Right atrium auricular region (tissue), 2 donors: ENCODE measurements around the gene SPAM1. TPM values are rescaled to one million over a fixed set of nuclear protein-coding genes. Genes with fewer than 3 reads are reported as not detected.
A peak's percentile ranks its signal among the peaks of the same experiment; 100 is the strongest.

Experiments
- DNase-seq: peaks from one replicate; pipeline ENCODE4 v3.0.0-alpha.2; 2019; ENCODE audit warnings: low spot score
- H3K27ac ChIP-seq, 2 donors: fragments of 200-600 bp; sonication (generic); 1 replicate in 1 of 2; 2 replicates in 1 of 2; pipeline ENCODE4 v1.5.1; 2016 to 2019
- H3K27me3 ChIP-seq, 2 donors: fragments of 200-600 bp; sonication (generic); one replicate each; pipeline versions ENCODE4 v1.5.1 to v1.6.0; 2017 to 2019
- H3K36me3 ChIP-seq: fragments of 200-600 bp; sonication (generic); one replicate; pipeline ENCODE4 v1.5.1; 2016
- H3K4me1 ChIP-seq, 2 donors: fragments of 200-600 bp; sonication (generic); one replicate each; pipeline versions ENCODE4 v1.5.1 to v1.6.0; 2017 to 2019
- H3K4me3 ChIP-seq, 2 donors: fragments of 200-600 bp; sonication (generic); 1 replicate in 1 of 2; 2 replicates in 1 of 2; pipeline ENCODE4 v1.5.1; 2017 to 2019; ENCODE audit warnings: mild to moderate bottlenecking in 1 of 2, moderate library complexity in 1 of 2
- H3K9me3 ChIP-seq, 2 donors: fragments of 200-600 bp; sonication (generic); one replicate each; pipeline ENCODE4 v1.5.1; 2019
- CTCF ChIP-seq, 2 donors: fragments of 200-600 bp; sonication (generic); IDR thresholded peaks; one replicate each; pipeline ENCODE4 v1.5.1; 2019; ENCODE audit warnings: antibody characterized with exemption in 2 of 2
- total RNA-seq, 2 donors: library from RNA; depleted of rRNA; stranded (reverse); fragments of >200 nt; gene quantifications; one replicate each; pipeline ENCODE4 v1.1.0, GENCODE V29; 2016

Gene SPAM1
- total RNA-seq, 2 donors from 2014 or later = not detected

- DNase-seq = no peak
- Histone ChIP-seq H3K4me1 (no peaks in the 10 kb centered on the region), H3K27ac (no peak overlapping the region), H3K9me3 (no peaks in the 10 kb centered on the region), H3K4me3 (no peak overlapping the region), H3K27me3 (no peaks in the 10 kb centered on the region), H3K36me3 (no peaks in the 10 kb centered on the region)
- TF ChIP-seq CTCF (IDR thresholded peaks at IDR 0.05) = no peak
Measured at GRCh38 chr7:123958186-123958703, 33.2 kb downstream of the SPAM1 start.

- no peak for TF ChIP-seq CTCF (IDR thresholded peaks at IDR 0.05)
- no peak for DNase-seq
- Histone ChIP-seq H3K4me1 (no peaks in the 10 kb centered on the region), H3K4me3 (no peak overlapping the region), H3K36me3 (no peaks in the 10 kb centered on the region), H3K27me3 (no peaks in the 10 kb centered on the region), H3K9me3 (no peaks in the 10 kb centered on the region), H3K27ac (no peak overlapping the region)
Measured at GRCh38 chr7:123961771-123962170, 36.7 kb downstream of the SPAM1 start.

- no peak for DNase-seq
- Histone ChIP-seq H3K4me3 (no peak overlapping the region), H3K4me1 (no peaks in the 10 kb centered on the region), H3K9me3 (no peaks in the 10 kb centered on the region), H3K27ac (no peak overlapping the region), H3K36me3 (no peaks in the 10 kb centered on the region), H3K27me3 (no peaks in the 10 kb centered on the region)
- TF ChIP-seq CTCF (IDR thresholded peaks at IDR 0.05) = peak in 1 of 2 donors; percentile 48
Measured at GRCh38 chr7:123966936-123967335, 41.9 kb downstream of the SPAM1 start.

GRCh38 chr7:123972045-123972444 is 47.0 kb downstream of the SPAM1 start:
- no peak for TF ChIP-seq CTCF (IDR thresholded peaks at IDR 0.05)
- Histone ChIP-seq H3K27me3 (no peaks in the 10 kb centered on the region), H3K9me3 (no peaks in the 10 kb centered on the region), H3K36me3 (no peaks in the 10 kb centered on the region), H3K4me1 (peaks cover 0 to 5% of the 10 kb centered on the region in 2 donors), H3K4me3 (no peak overlapping the region), H3K27ac (no peak overlapping the region)
- no peak for DNase-seq

GRCh38 chr7:123972831-123973230 is 47.8 kb downstream of the SPAM1 start:
- Histone ChIP-seq H3K27me3 (no peaks in the 10 kb centered on the region), H3K4me1 (peaks cover 0 to 5% of the 10 kb centered on the region in 2 donors), H3K36me3 (no peaks in the 10 kb centered on the region), H3K27ac (no peak overlapping the region), H3K9me3 (no peaks in the 10 kb centered on the region), H3K4me3 (no peak overlapping the region)
- DNase-seq = no peak
- no peak for TF ChIP-seq CTCF (IDR thresholded peaks at IDR 0.05)

GRCh38 chr7:123974326-123974908 is 49.4 kb downstream of the SPAM1 start:
- TF ChIP-seq CTCF (IDR thresholded peaks at IDR 0.05) = no peak
- Histone ChIP-seq H3K4me1 (peaks cover 0 to 5% of the 10 kb centered on the region in 2 donors), H3K27me3 (no peaks in the 10 kb centered on the region), H3K36me3 (no peaks in the 10 kb centered on the region), H3K4me3 (no peak overlapping the region), H3K9me3 (no peaks in the 10 kb centered on the region), H3K27ac (no peak overlapping the region)
- DNase-seq = no peak
